GM21528 (cell line): ENCODE results near the gene ANK3.
"Not testable (repeated sequence)": the region's sequence is repeated elsewhere in the genome, so short reads cannot be mapped to it uniquely, and the experiment has no call there.

Source experiments
- ATAC-seq: cut with Tn5 transposase; IDR thresholded peaks from one replicate; pipeline ENCODE4 v1.9.1; 2021; ENCODE audit warnings: mild to moderate bottlenecking, moderate library complexity; ENCODE audit not compliant: unreplicated experiment, low FRiP score

ANK3 gene

DNA sequence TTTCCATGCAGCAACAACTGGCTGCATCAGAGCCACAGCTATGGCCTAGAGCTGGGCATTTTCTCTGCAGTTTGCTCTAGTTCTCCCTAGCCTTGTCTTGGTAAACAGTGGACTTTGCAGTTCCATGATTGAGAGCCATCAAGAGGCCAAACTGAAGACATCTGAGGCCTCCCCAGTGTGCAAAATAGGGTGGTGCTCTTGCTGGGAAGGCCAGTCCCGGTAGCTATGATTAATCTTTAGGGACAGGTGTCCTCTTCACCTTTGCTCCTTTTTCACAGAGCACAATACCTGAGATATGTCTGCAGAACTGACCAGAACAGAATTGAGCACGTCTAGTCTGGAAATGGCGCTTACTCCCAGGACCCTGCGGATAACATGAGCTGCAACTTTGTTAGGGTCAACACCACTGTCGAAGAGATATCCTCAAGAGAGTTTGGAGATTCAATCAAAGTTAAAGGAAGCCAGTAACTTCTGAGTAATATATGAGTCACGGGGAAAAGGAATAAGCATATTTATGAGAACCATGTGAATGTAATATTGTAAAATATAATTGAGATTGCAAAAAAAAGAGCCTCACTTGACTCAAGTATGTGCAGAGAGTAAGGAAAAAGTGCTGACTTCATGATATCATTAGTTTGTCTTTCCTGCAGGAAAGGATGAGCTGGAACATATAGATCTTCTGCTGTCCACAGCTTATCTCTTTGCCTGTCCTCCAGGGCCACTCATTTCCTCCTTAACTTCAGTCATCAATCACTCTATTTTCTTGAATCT, 76.7 kb downstream of the ANK3 start:
- ATAC-seq = no peak

DNA sequence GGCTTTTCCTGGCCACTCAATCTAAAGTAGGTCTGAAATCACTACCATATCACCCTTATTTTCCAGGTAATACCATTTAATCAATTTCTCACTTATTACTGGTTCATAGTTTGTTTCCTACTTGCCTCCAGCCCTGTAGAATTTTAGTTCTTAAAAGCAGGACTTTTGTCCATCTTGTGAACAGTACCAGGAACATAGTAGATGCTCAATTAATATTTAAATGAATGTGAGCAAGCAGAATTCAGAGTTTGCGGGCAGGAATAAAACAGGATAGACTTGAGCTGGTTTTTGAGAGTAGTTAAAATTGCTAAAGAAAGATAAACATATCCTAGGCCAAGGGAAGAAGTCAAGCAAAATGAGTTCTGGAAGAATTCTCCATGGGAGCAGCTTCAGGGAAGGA, 77.9 kb downstream of the ANK3 start:
- ATAC-seq = no peak

DNA sequence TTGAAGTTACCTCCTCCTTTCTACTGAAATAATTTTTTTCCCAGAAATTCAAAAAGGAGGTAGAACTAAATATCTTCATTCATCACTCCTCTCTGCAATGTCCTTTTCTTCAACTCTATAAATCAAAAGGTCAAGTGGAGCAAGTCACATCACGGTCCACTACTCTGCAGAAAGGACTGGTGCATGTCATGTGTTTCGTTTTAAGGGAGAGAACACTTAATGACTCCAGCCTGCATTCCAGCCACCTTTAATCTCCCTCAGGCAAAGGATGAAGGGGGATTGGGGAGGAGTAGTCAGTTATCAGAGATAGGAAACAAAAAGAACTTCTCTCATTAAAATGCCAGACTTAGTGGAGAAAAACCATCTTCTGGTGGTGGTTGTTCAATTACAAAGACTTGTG, 78.9 kb downstream of the ANK3 start:
- ATAC-seq = no peak

DNA sequence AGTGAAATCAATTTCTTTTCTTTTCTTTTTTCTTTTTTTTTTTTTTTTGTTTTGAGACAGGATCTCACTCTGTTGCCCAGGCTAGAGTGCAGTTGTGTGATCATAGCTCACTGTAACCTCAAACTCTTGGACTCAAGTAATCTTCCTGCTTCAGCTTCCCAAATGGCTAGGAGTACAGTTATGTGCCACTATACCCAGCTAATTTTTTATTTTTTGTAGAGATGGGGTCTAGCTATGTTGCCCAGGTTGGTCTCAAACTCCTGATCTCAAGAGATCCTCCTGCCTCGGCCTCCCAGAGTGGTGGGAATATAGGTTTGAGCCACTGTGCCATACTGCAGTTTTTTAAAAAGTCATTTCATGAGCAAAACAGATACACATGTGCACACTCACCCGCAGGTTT, 79.8 kb downstream of the ANK3 start:
- no peak for ATAC-seq

GRCh38 chr10:60309371-60309770, 80.3 kb downstream of the ANK3 start:
- no peak for ATAC-seq

DNA sequence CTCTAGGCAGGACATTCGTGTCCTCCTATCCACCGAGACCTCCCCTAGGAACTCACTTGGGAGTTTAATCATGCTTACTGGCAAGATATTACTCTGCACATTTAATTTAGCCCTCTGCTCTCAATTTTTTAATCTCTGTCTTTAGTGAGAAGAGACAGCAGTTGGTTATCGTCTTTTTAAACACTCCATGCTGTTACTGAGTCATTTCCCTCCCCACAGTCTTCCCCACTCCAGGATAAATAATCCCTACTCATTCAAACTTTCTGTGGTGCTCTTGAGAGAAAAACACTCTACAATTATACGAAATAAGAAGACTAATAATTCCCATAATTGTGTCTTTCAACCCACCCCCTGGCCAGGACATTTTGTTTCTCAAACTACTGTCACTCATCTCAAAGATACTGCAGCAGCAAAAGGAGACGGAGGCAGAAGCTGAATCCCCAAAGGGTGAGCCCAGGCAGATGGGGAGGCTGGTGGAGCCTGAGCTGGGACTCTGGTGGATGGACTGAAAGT, 84.2 kb downstream of the ANK3 start:
- no peak for ATAC-seq

GRCh38 chr10:60304829-60305379, 84.8 kb downstream of the ANK3 start:
- no peak for ATAC-seq

DNA sequence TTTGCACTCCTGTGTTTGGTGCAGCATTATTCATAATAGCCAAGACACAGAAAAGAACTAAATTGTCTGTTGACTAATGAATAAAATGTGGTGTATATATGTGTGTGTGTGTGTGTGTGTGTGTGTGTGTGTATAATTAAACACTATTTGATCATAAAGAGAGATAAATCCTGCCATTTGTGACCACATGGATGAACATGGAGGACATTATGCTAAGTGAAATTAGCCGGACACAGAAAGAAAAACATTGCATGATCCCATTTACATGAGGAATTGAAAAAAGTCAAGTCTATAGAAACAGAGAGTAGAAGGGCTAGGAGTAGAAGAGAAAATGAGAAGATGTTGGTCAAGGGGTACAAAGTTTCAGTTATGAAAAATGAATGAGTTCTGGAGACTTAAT, 85.9 kb downstream of the ANK3 start:
- ATAC-seq = no peak

GRCh38 chr10:60299961-60300883, 89.5 kb downstream of the ANK3 start:
- no peak for ATAC-seq

DNA sequence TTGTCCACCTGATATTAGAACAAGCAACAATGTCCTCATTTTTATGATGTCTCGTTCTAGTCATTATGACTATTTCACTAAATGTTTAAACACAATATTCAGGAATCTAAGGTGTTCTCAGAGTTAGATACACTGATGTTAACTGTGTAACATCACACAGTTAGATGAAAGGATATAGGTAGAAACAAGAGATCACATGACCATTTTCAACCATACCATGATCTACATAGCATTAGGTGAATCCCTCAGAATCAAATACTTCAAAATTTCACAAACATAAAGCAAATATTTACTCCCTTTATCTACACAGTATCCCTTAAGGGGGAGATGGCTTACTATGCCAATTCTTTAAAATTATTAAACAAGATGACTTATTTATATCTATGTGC, 90.3 kb downstream of the ANK3 start:
- ATAC-seq = no peak

DNA sequence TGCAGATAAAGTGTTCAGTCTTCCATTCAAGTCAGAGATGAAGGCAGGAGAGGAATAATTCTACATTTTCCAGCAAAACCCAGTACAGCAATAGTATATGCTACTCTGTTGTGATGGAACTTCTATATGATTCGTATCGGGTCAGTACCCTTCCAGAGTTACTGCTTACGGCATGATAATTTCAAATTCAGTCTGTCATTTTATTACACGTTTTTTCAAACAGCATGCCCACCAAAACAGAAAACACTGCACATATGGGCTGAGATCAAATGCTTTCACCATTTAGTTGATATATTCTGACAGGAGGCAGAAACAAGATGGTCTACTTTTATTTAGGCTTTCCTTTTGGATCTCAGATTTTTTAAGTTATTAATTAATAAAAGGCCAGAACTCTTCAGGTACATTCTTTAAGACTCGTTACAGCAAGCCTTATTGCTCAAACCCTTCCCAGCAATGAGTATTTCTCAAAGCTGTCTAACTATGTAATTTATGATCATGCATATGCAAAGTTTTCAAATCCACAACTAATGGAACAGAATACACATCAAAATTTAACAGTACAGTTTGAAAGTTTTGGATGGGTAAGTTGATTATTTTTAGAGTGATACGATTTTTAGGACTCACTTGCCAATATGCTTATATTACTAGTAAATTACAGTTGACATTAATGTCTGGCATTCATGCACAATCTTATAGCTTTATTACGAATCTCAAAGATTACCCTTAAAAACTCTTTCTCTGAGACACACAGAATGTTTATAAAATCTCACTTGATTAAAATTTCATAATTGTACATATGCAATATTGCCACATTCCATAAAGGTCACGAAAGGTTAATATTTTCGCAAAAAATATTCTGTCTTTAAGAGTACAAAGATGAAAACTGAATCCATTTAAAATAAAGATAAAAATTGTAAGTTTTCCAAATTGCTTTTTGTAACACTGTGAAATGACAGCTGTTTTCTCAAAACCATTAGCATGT, 91.0 kb downstream of the ANK3 start:
- ATAC-seq = no peak

- ATAC-seq = no peak
Measured at GRCh38 chr10:60296073-60296472, 93.6 kb downstream of the ANK3 start.

DNA sequence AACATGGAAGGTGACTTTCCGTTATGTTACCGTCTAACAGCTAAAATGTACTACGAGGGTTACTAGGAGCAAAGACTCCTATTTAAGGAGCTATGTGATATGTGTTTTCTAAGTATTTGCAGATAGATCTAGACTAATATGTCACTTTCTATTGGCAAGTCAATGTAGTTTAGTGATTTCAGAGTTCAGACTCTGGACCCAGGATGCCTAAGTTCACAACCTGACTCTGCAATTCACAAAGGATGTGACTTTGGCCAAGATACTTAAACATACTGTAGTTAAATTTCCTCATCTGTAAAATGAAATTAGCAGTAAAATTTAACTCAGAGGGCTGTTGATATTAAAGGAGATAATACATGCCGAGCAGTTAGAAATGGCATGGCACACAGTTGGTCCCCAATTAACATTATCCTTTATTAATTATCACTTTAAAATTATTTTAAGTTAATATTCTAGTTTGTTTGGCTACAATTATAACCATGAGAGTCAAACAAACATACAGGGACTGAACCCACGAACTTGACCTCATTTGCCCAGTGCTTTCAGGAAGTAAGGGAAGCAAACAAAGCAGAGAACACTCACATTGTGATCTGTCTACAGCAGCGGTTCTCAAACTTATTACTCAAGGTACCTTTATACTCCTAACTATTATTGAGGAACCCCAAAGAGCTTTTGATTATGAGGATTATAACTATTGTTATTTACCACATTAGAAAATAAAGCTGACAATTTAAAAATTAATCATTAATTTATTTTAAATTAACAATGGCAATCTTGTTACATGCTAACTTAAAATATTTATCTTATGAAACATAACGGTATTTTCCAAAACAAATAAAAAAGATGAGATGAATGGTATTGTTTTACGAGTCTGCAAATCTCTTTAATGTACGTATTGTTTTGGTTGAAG, 94.4 kb downstream of the ANK3 start:
- no peak for ATAC-seq

DNA sequence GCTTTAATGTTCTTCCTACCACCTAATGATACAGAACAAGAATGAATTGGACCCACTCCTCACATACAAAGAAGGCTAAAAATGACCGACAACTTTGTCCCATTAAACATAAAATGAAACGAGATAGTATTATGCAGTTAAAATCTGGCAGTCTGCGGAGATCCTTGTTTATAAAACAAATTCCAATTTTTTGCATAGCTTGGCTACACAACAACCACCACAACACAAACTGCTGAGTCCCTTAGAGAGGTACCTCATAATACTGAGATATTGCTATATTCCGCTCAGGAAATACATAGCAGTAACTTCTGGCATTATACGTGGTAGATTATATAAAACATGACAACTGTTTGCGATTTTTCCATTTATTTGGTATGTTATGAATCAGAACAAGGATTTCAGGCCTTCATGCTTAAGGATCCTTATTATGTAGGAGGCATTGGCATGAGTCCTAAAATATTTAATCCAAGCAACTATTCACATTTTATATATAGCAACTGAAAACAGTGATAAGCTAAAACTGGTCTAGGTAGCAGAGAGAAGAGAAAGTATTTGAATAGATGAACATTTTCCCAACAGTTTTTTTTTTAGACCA, 96.0 kb downstream of the ANK3 start:
- no peak for ATAC-seq

GRCh38 chr10:60292998-60293397, 96.7 kb downstream of the ANK3 start:
- no peak for ATAC-seq

- not testable (repeated sequence) for ATAC-seq
Measured at GRCh38 chr10:60292536-60292935, 97.1 kb downstream of the ANK3 start.

GRCh38 chr10:60291344-60291930, 98.2 kb downstream of the ANK3 start:
- ATAC-seq = no peak

GRCh38 chr10:60290558-60290957, 99.1 kb downstream of the ANK3 start:
- ATAC-seq = no peak
